PC-9 (cell line): ENCODE data around the gene USP10. TPM values are rescaled to one million over a fixed set of nuclear protein-coding genes. Genes with fewer than 3 reads are reported as not detected.
"Not testable (repeated sequence)": the region's sequence is repeated elsewhere in the genome, so short reads cannot be mapped to it uniquely, and the experiment has no call there.

Source experiments
- BruUV-seq: library from RNA; stranded (reverse); fragments of 400-500 nt; replicated peaks from 2 replicates; lab custom pipeline; 2021; lab: Mats Ljungman, UMichigan
- CTCF ChIA-PET: fragments of 300-600 bp; sonication (Branson Sonifier 250); formaldehyde crosslinking; loops from one replicate; lab custom pipeline; 2022; ENCODE audit warnings: antibody characterized with exemption; lab: Charles Lee
- POLR2A ChIA-PET: fragments of 300-600 bp; sonication (Branson Sonifier 250); formaldehyde crosslinking; loops from one replicate; lab custom pipeline; 2022; ENCODE audit warnings: antibody characterized with exemption; ENCODE audit not compliant: unreplicated experiment; lab: Charles Lee
- DNase-seq, 2 experiments: peaks; one replicate each; pipeline versions ENCODE4 v3.0.0 to v3.0.0-alpha.2; 2015 to 2022; ENCODE audit warnings: mixed read lengths in 1 of 2
- H2AFZ ChIP-seq: fragments of 200-600 bp; sonication (generic); 2 replicates; pipeline ENCODE4 v1.8.1; 2017; ENCODE audit warnings: antibody characterized with exemption
- H3F3A ChIP-seq: fragments of 200-600 bp; sonication (generic); 2 replicates; pipeline ENCODE4 v1.8.1; 2017; ENCODE audit warnings: antibody characterized with exemption, mild to moderate bottlenecking, low read depth; ENCODE audit not compliant: insufficient read depth
- H3K27ac ChIP-seq: fragments of 200-600 bp; sonication (generic); 2 replicates; pipeline ENCODE4 v1.6.1; 2016; ENCODE audit warnings: mixed run types
- H3K27me3 ChIP-seq: fragments of 200-600 bp; sonication (generic); 2 replicates; pipeline ENCODE4 v1.6.1; 2016; ENCODE audit warnings: low read depth, mixed run types; ENCODE audit not compliant: insufficient read depth
- H3K36me3 ChIP-seq: fragments of 200-600 bp; sonication (generic); 2 replicates; pipeline ENCODE4 v1.6.1; 2016; ENCODE audit warnings: low read depth, mixed run types
- H3K4me1 ChIP-seq: fragments of 200-600 bp; sonication (generic); replicated peaks from 2 replicates; pipeline ENCODE4 v1.6.1; 2016; ENCODE audit warnings: mixed run types; ENCODE audit not compliant: insufficient read depth
- H3K4me2 ChIP-seq: fragments of 200-600 bp; sonication (generic); 2 replicates; pipeline ENCODE4 v1.6.1; 2017; ENCODE audit warnings: mixed run types
- H3K4me3 ChIP-seq: fragments of 200-600 bp; sonication (generic); 2 replicates; pipeline ENCODE4 v1.6.1; 2016; ENCODE audit warnings: mixed run types
- H3K79me2 ChIP-seq: fragments of 200-600 bp; sonication (generic); 2 replicates; pipeline ENCODE4 v1.6.1; 2017; ENCODE audit warnings: low read depth, mixed run types
- H3K9me2 ChIP-seq: fragments of 200-600 bp; sonication (generic); 2 replicates; pipeline ENCODE4 v1.8.1; 2017; ENCODE audit warnings: mild to moderate bottlenecking; ENCODE audit not compliant: insufficient read depth
- H3K9me3 ChIP-seq: fragments of 200-600 bp; sonication (generic); 2 replicates; pipeline ENCODE4 v1.8.1; 2016; ENCODE audit warnings: low read depth; ENCODE audit not compliant: insufficient read depth
- H4K20me1 ChIP-seq: fragments of 200-600 bp; sonication (generic); 2 replicates; pipeline ENCODE4 v1.8.1; 2017; ENCODE audit not compliant: insufficient read depth
- CTCF ChIP-seq: fragments of 200-600 bp; sonication (generic); conservative IDR thresholded peaks from 2 replicates; pipeline ENCODE4 v1.6.1; 2017; ENCODE audit warnings: mixed run types, antibody characterized with exemption, mild to moderate bottlenecking, moderate library complexity
- EZH2 ChIP-seq: fragments of 200-600 bp; sonication (generic); IDR thresholded peaks from 2 replicates; pipeline ENCODE4 v1.8.0; 2017; ENCODE audit warnings: antibody characterized with exemption, low read depth
- intact Hi-C: fragments of 100-400 bp; cut with micrococcal nuclease; formaldehyde crosslinking; loops from one replicate; pipeline ENCODE4 v1.10.0; 2022; ENCODE audit not compliant: unreplicated experiment
- total RNA-seq: library from RNA; stranded (reverse); gene quantifications from 2 replicates; pipeline ENCODE4 v1.2.3, GENCODE V29; 2021

Gene USP10
- total RNA-seq, 1 experiment from 2014 or later: 109 TPM

DNA sequence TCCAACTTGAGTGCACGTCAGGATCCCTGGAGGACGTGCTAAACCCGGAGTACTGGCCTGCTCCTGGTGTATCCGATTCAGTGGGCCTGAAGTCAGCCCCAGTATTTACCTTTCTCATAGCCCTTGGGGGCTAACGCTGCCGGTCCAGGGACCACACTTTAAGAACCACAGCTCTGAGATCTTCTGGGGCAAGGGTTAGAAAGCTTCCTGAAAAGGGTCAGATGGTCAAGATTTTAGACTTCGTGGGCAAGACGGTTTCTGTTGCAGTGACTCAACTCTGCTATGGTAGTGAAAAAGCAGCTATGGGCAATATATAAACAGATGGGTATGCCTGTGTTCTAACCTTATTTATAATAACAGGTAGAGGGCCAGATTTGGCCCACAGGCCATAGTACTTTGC is 14.6 kb upstream of the USP10 start:
- no peak for DNase-seq
- BruUV-seq: no TSS peak
- no peak overlapping the region for H3K4me3 ChIP-seq
- H3K9me2 ChIP-seq: no peaks in the 10 kb centered on the region
- H3K9me3 ChIP-seq: no peaks in the 10 kb centered on the region
- no peaks in the 10 kb centered on the region for H3K27me3 ChIP-seq
- ChIA-PET POLR2A (no interaction called here), CTCF (no interaction called here)
- H3K27ac ChIP-seq: no peak overlapping the region
- no peaks in the 10 kb centered on the region for H3K36me3 ChIP-seq
- H4K20me1 ChIP-seq: no peaks in the 10 kb centered on the region; the same call in 1 of the 2 replicates
- H3K79me2 ChIP-seq: no peaks in the 10 kb centered on the region
- no peaks in the 10 kb centered on the region for H3K4me1 ChIP-seq
- no peak overlapping the region for H2AFZ ChIP-seq
- H3F3A ChIP-seq: no peaks in the 10 kb centered on the region
- TF ChIP-seq EZH2: no peak
- TF ChIP-seq CTCF: no peak
- no peak overlapping the region for H3K4me2 ChIP-seq
- intact Hi-C loops: no loop called here

DNA sequence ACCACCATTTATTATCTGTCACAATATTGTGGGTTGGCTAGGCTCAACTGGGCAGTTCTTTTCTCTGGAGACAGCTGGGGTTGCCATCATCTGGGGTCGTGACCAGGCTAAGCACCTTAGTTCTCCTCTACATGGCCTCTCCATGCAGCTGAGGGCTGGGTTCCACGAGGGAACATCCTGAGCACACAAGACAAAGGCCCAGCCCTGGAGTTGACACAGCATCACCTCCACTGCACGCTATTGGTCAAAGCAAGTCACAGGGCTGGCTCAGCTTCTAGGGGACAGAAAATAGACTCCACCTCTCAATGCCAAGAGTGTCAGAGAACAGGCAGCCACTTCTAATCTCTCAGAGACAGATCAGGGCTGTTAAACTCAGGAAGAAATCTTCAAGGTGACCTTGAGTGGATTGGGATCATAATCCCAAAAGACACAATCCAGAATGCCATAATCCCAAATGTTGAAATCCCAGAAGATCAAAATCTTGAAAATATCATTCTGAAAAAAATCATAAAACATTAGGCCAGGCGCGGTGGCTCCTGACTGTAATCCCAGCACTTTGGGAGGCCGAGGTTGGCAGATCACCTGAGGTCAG is 13.0 kb upstream of the USP10 start:
- Histone ChIP-seq H3K27ac (no peak overlapping the region), H3K27me3 (no peaks in the 10 kb centered on the region), H3K9me3 (no peaks in the 10 kb centered on the region), H3K4me1 (no peaks in the 10 kb centered on the region), H3K4me2 (no peak overlapping the region), H3F3A (no peaks in the 10 kb centered on the region), H2AFZ (no peak overlapping the region), H3K9me2 (no peaks in the 10 kb centered on the region), H3K4me3 (no peak overlapping the region), H3K36me3 (no peaks in the 10 kb centered on the region), H3K79me2 (no peaks in the 10 kb centered on the region), H4K20me1 (no peaks in the 10 kb centered on the region; the same call in 1 of the 2 replicates)
- CTCF ChIA-PET: no interaction called here
- POLR2A ChIA-PET: no interaction called here
- TF ChIP-seq CTCF (no peak), EZH2 (no peak)
- intact Hi-C loops: no loop called here
- no peak for DNase-seq
- no TSS peak for BruUV-seq

DNA sequence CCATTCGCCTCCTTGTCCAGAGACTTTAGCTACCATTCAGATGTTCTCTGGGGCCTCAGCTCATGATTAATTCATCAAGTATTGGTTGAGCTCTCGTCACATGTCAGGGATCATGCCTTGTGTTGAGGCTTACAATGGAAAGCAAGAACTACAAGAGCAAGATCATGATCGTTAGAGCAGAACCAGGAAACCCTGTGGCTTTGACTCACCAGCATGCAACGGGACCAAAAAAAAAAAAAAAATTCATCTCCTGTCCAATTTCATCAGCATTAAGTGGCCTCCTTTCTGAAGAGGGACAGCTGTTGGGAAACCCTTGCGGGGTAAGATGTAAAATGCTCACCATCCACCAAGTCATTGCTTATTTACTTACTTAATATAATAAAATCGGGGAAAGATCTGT is 12.1 kb upstream of the USP10 start:
- no peaks in the 10 kb centered on the region for H3K27me3 ChIP-seq
- no peaks in the 10 kb centered on the region for H3K79me2 ChIP-seq
- H3K4me3 ChIP-seq: no peak overlapping the region
- H3K4me2 ChIP-seq: no peak overlapping the region
- CTCF ChIA-PET: no interaction called here
- no peaks in the 10 kb centered on the region for H3F3A ChIP-seq
- no peaks in the 10 kb centered on the region for H3K4me1 ChIP-seq
- POLR2A ChIA-PET: no interaction called here
- H3K27ac ChIP-seq: no peak overlapping the region
- no TSS peak for BruUV-seq
- no peak overlapping the region for H2AFZ ChIP-seq
- TF ChIP-seq CTCF (no peak), EZH2 (no peak)
- H4K20me1 ChIP-seq: no peaks in the 10 kb centered on the region; the same call in 1 of the 2 replicates
- no peaks in the 10 kb centered on the region for H3K36me3 ChIP-seq
- H3K9me3 ChIP-seq: no peaks in the 10 kb centered on the region
- no peaks in the 10 kb centered on the region for H3K9me2 ChIP-seq
- DNase-seq: no peak
- intact Hi-C loops: no loop called here

DNA sequence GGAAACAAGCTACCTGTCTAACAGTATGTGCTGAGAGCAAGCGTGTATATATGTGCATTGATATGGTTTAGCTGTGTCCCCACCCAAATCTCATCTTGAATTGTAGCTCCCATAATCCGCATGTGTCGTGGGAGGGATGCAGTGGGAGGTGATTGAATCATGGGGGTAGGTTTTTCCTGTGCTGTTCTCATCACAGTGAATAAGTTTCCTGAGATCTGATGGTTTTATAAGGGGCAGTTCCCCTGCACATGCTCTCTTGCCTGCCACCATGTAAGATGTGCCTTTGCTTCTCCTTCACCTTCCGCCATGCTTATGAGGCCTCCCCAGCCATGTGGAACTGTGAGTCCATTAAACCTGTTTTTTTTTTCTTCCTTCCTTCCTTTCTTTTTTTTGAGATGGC is 11.6 kb upstream of the USP10 start:
- DNase-seq, H3K4me2 ChIP-seq, H3F3A ChIP-seq, H3K27me3 ChIP-seq, H3K36me3 ChIP-seq, H3K4me1 ChIP-seq, POLR2A ChIA-PET, H3K9me3 ChIP-seq, H3K79me2 ChIP-seq, H3K4me3 ChIP-seq, H3K27ac ChIP-seq, intact Hi-C loops, H4K20me1 ChIP-seq, BruUV-seq, H2AFZ ChIP-seq, H3K9me2 ChIP-seq, CTCF ChIA-PET: not testable (repeated sequence)
